Esophagus squamous epithelium (tissue), 4 donors: Measurements from ENCODE around the gene KCNJ6.

Experiments
- CTCF ChIP-seq, 6 experiments: fragments of 450-650 bp in 4 of 6; fragments of 200-600 bp in 2 of 6; sonication (generic) in 2 of 6; IDR thresholded peaks; one replicate each; pipeline ENCODE4 v1.5.1; 2016 to 2019; ENCODE audit warnings: antibody characterized with exemption in 6 of 6, mild to moderate bottlenecking in 4 of 6, moderate library complexity in 4 of 6
- POLR2A ChIP-seq, 4 donors: fragments of 450-650 bp; IDR thresholded peaks; one replicate each; pipeline ENCODE4 v1.6.1; 2017; ENCODE audit warnings: antibody characterized with exemption in 4 of 4, mild to moderate bottlenecking in 4 of 4, moderate library complexity in 3 of 4

GRCh38 chr21:37793660-37794059, 122.6 kb downstream of the KCNJ6 start:
- TF ChIP-seq CTCF (IDR thresholded peaks at IDR 0.05) (no peak), POLR2A (IDR thresholded peaks at IDR 0.05) (no peak)
